Measurements from ENCODE around the gene METTL25B.

Gene METTL25B

GRCh38 chr1:156751451-156751756, 23.1 kb downstream of the METTL25B start, which contains the start of gene HDGF:
TSS of gene HDGF (minus strand) at chr1:156751675. CDS start at chr1:156751429, 246 bp downstream.
- Histone ChIP-seq H3K4me2 (ENCODE audit: low read depth, low read length, poor library complexity, severe bottlenecking) (peak within 1 kb of the TSS; percentile 99), H3F3A (ENCODE audit: low read depth) (no peaks in the 10 kb centered on the region), H3K9ac (ENCODE audit: low read depth, low read length, poor library complexity, severe bottlenecking) (peak within 1 kb of the TSS; percentile 100), H3K9me2 (replicated peaks; ENCODE audit: low read depth, low read length) (no peaks in the 10 kb centered on the region), H3K4me1 (ENCODE audit: insufficient read depth, low read length, poor library complexity, severe bottlenecking) (peaks cover 30% of the 10 kb centered on the region), H3K27me3 (ENCODE audit: insufficient read depth, low read length, poor library complexity, severe bottlenecking) (peaks cover 6% of the 10 kb centered on the region), H3K79me2 (ENCODE audit: insufficient read depth, low read length) (peaks cover 73% of the 10 kb centered on the region), H4K20me1 (ENCODE audit: insufficient read depth, low read length, poor library complexity, severe bottlenecking) (peaks cover 33% of the 10 kb centered on the region), H3K36me3 (ENCODE audit: insufficient read depth, low read length) (no peaks in the 10 kb centered on the region), H2AFZ (ENCODE audit: low read length) (peak within 1 kb of the TSS; percentile 94), H3K9me3 (ENCODE audit: insufficient read depth, low read depth, low read length) (no peaks in the 10 kb centered on the region), H3K4me3 (ENCODE audit: low read length, poor library complexity, severe bottlenecking) (peak within 1 kb of the TSS; percentile 90)
- TF ChIP-seq CTCF (conservative IDR thresholded peaks at IDR 0.05; ENCODE audit: low read length) (no peak), EZH2phosphoT487 (IDR thresholded peaks at IDR 0.05; ENCODE audit: borderline replicate concordance) (no peak)

- Histone ChIP-seq H3K9me3 (ENCODE audit: insufficient read depth, low read depth, low read length) (no peaks in the 10 kb centered on the region), H3K36me3 (ENCODE audit: insufficient read depth, low read length) (no peaks in the 10 kb centered on the region), H3K4me3 (ENCODE audit: low read length, poor library complexity, severe bottlenecking) (peak overlapping the region; percentile 90), H3K9ac (ENCODE audit: low read depth, low read length, poor library complexity, severe bottlenecking) (peak overlapping the region; percentile 98), H3K9me2 (replicated peaks; ENCODE audit: low read depth, low read length) (no peaks in the 10 kb centered on the region), H3K79me2 (ENCODE audit: insufficient read depth, low read length) (peaks cover 68% of the 10 kb centered on the region), H3F3A (ENCODE audit: low read depth) (no peaks in the 10 kb centered on the region), H3K4me2 (ENCODE audit: low read depth, low read length, poor library complexity, severe bottlenecking) (peak overlapping the region; percentile 85), H3K27me3 (ENCODE audit: insufficient read depth, low read length, poor library complexity, severe bottlenecking) (peaks cover 6% of the 10 kb centered on the region), H2AFZ (ENCODE audit: low read length) (peak overlapping the region; percentile 94), H4K20me1 (ENCODE audit: insufficient read depth, low read length, poor library complexity, severe bottlenecking) (peaks cover 28% of the 10 kb centered on the region), H3K4me1 (ENCODE audit: insufficient read depth, low read length, poor library complexity, severe bottlenecking) (peaks cover 25% of the 10 kb centered on the region)
- no peak for TF ChIP-seq EZH2phosphoT487 (IDR thresholded peaks at IDR 0.05; ENCODE audit: borderline replicate concordance)
- TF ChIP-seq CTCF (conservative IDR thresholded peaks at IDR 0.05; ENCODE audit: low read length), result no peak
These were observed 23.6 kb downstream of the METTL25B start for GRCh38 chr1:156751757-156752481.

- Histone ChIP-seq H3K79me2 (ENCODE audit: insufficient read depth, low read length) (peaks cover 58% of the 10 kb centered on the region), H3K36me3 (ENCODE audit: insufficient read depth, low read length) (no peaks in the 10 kb centered on the region), H3K27me3 (ENCODE audit: insufficient read depth, low read length, poor library complexity, severe bottlenecking) (peaks cover 6% of the 10 kb centered on the region)
These were observed 24.7 kb downstream of the METTL25B start for GRCh38 chr1:156752843-156753482.

More at GRCh38 chr1:156752843-156753482, 24.7 kb downstream of the METTL25B start:
- H3K4me1 ChIP-seq (ENCODE audit: insufficient read depth, low read length, poor library complexity, severe bottlenecking), result peaks cover 18% of the 10 kb centered on the region
- H3K9ac ChIP-seq (ENCODE audit: low read depth, low read length, poor library complexity, severe bottlenecking), result peak overlapping the region; percentile 98
- no peaks in the 10 kb centered on the region for H3F3A ChIP-seq (ENCODE audit: low read depth)
- peak overlapping the region; percentile 90 for H3K4me3 ChIP-seq (ENCODE audit: low read length, poor library complexity, severe bottlenecking)
- peaks cover 20% of the 10 kb centered on the region for H4K20me1 ChIP-seq (ENCODE audit: insufficient read depth, low read length, poor library complexity, severe bottlenecking)
- H3K4me2 ChIP-seq (ENCODE audit: low read depth, low read length, poor library complexity, severe bottlenecking), result peak overlapping the region; percentile 85
- H2AFZ ChIP-seq (ENCODE audit: low read length), result no peak overlapping the region
- H3K9me2 ChIP-seq (replicated peaks; ENCODE audit: low read depth, low read length), result no peaks in the 10 kb centered on the region
- TF ChIP-seq CTCF (conservative IDR thresholded peaks at IDR 0.05; ENCODE audit: low read length), result no peak
- no peak for TF ChIP-seq EZH2phosphoT487 (IDR thresholded peaks at IDR 0.05; ENCODE audit: borderline replicate concordance)
- no peaks in the 10 kb centered on the region for H3K9me3 ChIP-seq (ENCODE audit: insufficient read depth, low read depth, low read length)
